ACC112 (cell line): ENCODE measurements around the gene OR2G3.

Experiments
- H2AFZ ChIP-seq: fragments of 200-600 bp; sonication (generic); one replicate; pipeline ENCODE4 v1.6.0; 2017; ENCODE audit warnings: antibody characterized with exemption, low read length; ENCODE audit not compliant: unreplicated experiment
- H3K27ac ChIP-seq: fragments of 200-600 bp; sonication (generic); 2 replicates; pipeline ENCODE4 v1.5.1; 2014; ENCODE audit warnings: low read depth, mild to moderate bottlenecking, antibody characterized with exemption, low read length, moderate library complexity
- H3K27me3 ChIP-seq: fragments of 200-600 bp; sonication (generic); 2 replicates; pipeline ENCODE4 v1.6.1; 2014; ENCODE audit warnings: mild to moderate bottlenecking, antibody characterized with exemption, low read length, moderate library complexity, mixed read lengths; ENCODE audit not compliant: insufficient read depth
- H3K36me3 ChIP-seq: fragments of 200-600 bp; sonication (generic); 2 replicates; pipeline ENCODE4 v1.6.1; 2016; ENCODE audit warnings: mild to moderate bottlenecking, antibody characterized with exemption, low read length, moderate library complexity, mixed read lengths; ENCODE audit not compliant: insufficient read depth
- H3K4me1 ChIP-seq: fragments of 200-600 bp; sonication (generic); one replicate; pipeline ENCODE4 v1.6.1; 2016; ENCODE audit warnings: low read length, mixed read lengths; ENCODE audit not compliant: insufficient read depth, unreplicated experiment, control insufficient read depth
- H3K4me3 ChIP-seq: fragments of 200-600 bp; sonication (generic); 2 replicates; pipeline ENCODE4 v1.5.1; 2014; ENCODE audit warnings: mild to moderate bottlenecking, low read depth, low read length
- H3K79me2 ChIP-seq: fragments of 200-600 bp; sonication (generic); one replicate; pipeline ENCODE4 v1.6.0; 2016; ENCODE audit warnings: low read length; ENCODE audit not compliant: control insufficient read depth, unreplicated experiment, insufficient read depth

The OR2G3 gene

GRCh38 chr1:247627951-247628350 lies 22.6 kb downstream of the OR2G3 start:
- Histone ChIP-seq H3K27me3 (no peaks in the 10 kb centered on the region), H3K4me3 (no peak overlapping the region), H2AFZ (no peak overlapping the region), H3K79me2 (no peaks in the 10 kb centered on the region), H3K27ac (no peak overlapping the region), H3K4me1 (no peaks in the 10 kb centered on the region), H3K36me3 (no peaks in the 10 kb centered on the region)

- H2AFZ ChIP-seq, result no peak overlapping the region
- H3K36me3 ChIP-seq, result no peaks in the 10 kb centered on the region
- H3K4me3 ChIP-seq, result no peak overlapping the region
- no peaks in the 10 kb centered on the region for H3K27me3 ChIP-seq
- no peaks in the 10 kb centered on the region for H3K4me1 ChIP-seq
- H3K79me2 ChIP-seq, result no peaks in the 10 kb centered on the region
- H3K27ac ChIP-seq, result no peak overlapping the region
Measured at GRCh38 chr1:247638011-247638410, 32.6 kb downstream of the OR2G3 start.

- H3K4me3 ChIP-seq, result no peak overlapping the region
- no peak overlapping the region for H2AFZ ChIP-seq
- H3K36me3 ChIP-seq, result no peaks in the 10 kb centered on the region
- no peak overlapping the region for H3K27ac ChIP-seq
- H3K4me1 ChIP-seq, result no peaks in the 10 kb centered on the region
- H3K27me3 ChIP-seq, result no peaks in the 10 kb centered on the region
- H3K79me2 ChIP-seq, result no peaks in the 10 kb centered on the region
Measured at GRCh38 chr1:247638781-247639180, 33.4 kb downstream of the OR2G3 start.

GRCh38 chr1:247639381-247639981 lies 34.1 kb downstream of the OR2G3 start:
- Histone ChIP-seq H3K4me3 (no peak overlapping the region), H3K36me3 (no peaks in the 10 kb centered on the region), H2AFZ (no peak overlapping the region), H3K79me2 (no peaks in the 10 kb centered on the region), H3K27ac (no peak overlapping the region), H3K27me3 (no peaks in the 10 kb centered on the region), H3K4me1 (no peaks in the 10 kb centered on the region)

GRCh38 chr1:247642742-247643141 lies 37.4 kb downstream of the OR2G3 start:
- no peak overlapping the region for H3K27ac ChIP-seq
- H3K4me1 ChIP-seq, result no peaks in the 10 kb centered on the region
- no peaks in the 10 kb centered on the region for H3K79me2 ChIP-seq
- H3K4me3 ChIP-seq, result no peak overlapping the region
- no peaks in the 10 kb centered on the region for H3K27me3 ChIP-seq
- H3K36me3 ChIP-seq, result no peaks in the 10 kb centered on the region
- no peak overlapping the region for H2AFZ ChIP-seq

- H3K27ac ChIP-seq, result no peak overlapping the region
- no peaks in the 10 kb centered on the region for H3K36me3 ChIP-seq
- H3K27me3 ChIP-seq, result no peaks in the 10 kb centered on the region
- no peaks in the 10 kb centered on the region for H3K79me2 ChIP-seq
- no peaks in the 10 kb centered on the region for H3K4me1 ChIP-seq
- no peak overlapping the region for H2AFZ ChIP-seq
- H3K4me3 ChIP-seq, result no peak overlapping the region
Measured at GRCh38 chr1:247646867-247647266, 41.5 kb downstream of the OR2G3 start.

GRCh38 chr1:247647864-247648263 lies 42.5 kb downstream of the OR2G3 start:
- Histone ChIP-seq H3K36me3 (no peaks in the 10 kb centered on the region), H3K4me1 (no peaks in the 10 kb centered on the region), H3K27me3 (no peaks in the 10 kb centered on the region), H3K4me3 (no peak overlapping the region), H3K27ac (no peak overlapping the region), H2AFZ (no peak overlapping the region), H3K79me2 (no peaks in the 10 kb centered on the region)

- H3K27me3 ChIP-seq, result no peaks in the 10 kb centered on the region
Measured at GRCh38 chr1:247653040-247653439, 47.7 kb downstream of the OR2G3 start.

More at GRCh38 chr1:247653040-247653439, 47.7 kb downstream of the OR2G3 start:
- Histone ChIP-seq H3K79me2 (no peaks in the 10 kb centered on the region), H3K4me1 (no peaks in the 10 kb centered on the region), H2AFZ (no peak overlapping the region), H3K4me3 (no peak overlapping the region), H3K36me3 (no peaks in the 10 kb centered on the region), H3K27ac (no peak overlapping the region)
